Stimulated activated CD4-positive, alpha-beta T cell treated with anti-CD3 and anti-CD28 coated beads, Interleukin-4, amount 100 ng/mL, for 48 hours (primary cell): Measurements from ENCODE around the gene POLR2J2.
"Not testable (repeated sequence)": the region's sequence is repeated elsewhere in the genome, so short reads cannot be mapped to it uniquely, and the experiment has no call there.

Experiments
- DNase-seq, 2 donors: peaks; one replicate each; pipeline ENCODE4 v3.0.0-alpha.2; 2020; ENCODE audit warnings: low read depth in 2 of 2

The POLR2J2 gene

GRCh38 chr7:102671166-102671955 lies at the start of gene POLR2J2:
POLR2J2 (minus strand) TSS chr7:102671663; CDS start chr7:102671601, 62 bp downstream.
- not testable (repeated sequence) for DNase-seq

GRCh38 chr7:102718491-102718890 lies 47.0 kb upstream of the POLR2J2 start:
- not testable (repeated sequence) for DNase-seq

GRCh38 chr7:102715718-102716117 lies 44.3 kb upstream of the POLR2J2 start:
- not testable (repeated sequence) for DNase-seq

GRCh38 chr7:102714774-102715522 lies 43.5 kb upstream of the POLR2J2 start:
- DNase-seq = peak in 1 of 2 donors; percentile 8

DNA sequence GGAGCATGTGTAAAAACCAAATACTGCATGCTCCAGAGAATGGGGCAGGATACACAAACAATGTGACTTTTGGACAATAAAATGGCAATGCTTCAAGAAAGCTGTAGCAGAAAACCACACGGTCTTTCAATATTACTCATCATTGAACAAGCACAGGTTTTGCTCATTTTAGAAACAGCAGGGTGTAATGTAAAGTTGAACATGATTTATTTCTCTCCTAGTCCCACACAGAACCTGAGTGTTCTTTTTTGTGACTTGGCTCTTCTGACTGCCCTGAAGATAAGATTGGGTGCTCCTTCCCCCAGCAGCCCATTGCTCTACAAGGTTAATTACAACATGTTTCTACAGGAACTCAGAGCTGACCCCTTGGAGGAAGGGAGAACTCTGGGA lies 42.2 kb upstream of the POLR2J2 start:
- not testable (repeated sequence) for DNase-seq

- DNase-seq = not testable (repeated sequence)
Measured at GRCh38 chr7:102713011-102713690, 41.7 kb upstream of the POLR2J2 start.

- not testable (repeated sequence) for DNase-seq
Measured at GRCh38 chr7:102698962-102699750, 27.7 kb upstream of the POLR2J2 start.

DNA sequence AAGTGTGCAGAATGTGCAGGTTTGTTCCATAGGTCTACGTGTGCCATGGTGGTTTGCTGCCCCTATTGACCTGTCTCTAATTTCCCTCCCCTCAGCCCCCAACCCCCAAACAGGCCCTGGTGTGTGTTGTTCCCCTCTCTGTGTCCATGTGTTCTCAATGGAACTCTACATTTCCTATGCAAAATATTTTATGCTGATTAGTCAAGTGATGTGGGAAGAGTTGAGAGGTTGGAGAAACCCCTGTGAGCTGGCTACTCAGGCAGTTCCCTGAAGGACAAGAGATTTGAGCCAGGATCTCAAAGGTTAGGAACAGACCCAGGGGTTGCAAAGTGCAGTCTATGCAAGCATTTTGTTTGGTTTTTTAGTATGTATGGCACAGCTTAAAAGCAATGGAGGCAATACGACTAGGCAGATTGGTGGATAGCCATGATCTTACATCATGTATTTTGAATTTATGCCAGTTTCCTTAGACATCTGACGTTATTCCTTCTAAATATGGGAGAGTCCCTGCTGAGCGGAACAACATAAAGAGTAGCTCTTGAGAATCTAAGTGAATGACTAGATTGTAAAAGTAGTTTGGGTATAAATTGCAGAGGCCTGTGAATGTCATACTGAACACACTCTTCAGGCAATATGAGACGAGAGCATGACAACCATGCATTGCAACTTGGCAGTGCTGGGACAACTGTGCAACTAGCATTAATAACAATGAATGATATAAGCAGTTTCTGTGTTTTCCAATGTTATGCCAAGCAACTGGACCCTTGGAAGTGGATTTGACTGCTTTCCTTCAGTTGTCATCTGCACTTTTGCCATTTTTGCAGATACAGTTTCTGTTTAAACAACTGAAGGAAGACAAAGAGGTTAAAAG lies 26.4 kb upstream of the POLR2J2 start:
- not testable (repeated sequence) for DNase-seq

DNA sequence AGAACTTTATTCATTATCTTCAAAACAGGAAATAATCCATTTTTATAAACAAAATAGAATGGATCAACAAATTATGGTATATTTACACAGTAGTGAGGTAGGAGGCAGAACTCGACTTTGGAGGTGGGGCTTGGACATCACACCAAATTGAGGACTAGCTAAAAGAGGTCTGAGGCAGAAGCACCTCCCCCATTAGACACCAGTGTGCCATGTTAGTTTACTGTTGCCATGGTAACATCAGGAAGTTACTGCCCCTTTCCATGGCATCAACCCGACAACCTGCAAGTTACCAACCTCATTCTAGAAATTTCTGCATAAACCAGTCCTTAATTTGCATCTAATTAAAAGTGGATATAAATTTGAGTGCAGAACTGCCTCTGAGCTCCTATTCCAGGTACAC lies 24.5 kb upstream of the POLR2J2 start:
- not testable (repeated sequence) for DNase-seq

GRCh38 chr7:102695033-102695552 lies 23.6 kb upstream of the POLR2J2 start:
- not testable (repeated sequence) for DNase-seq

DNA sequence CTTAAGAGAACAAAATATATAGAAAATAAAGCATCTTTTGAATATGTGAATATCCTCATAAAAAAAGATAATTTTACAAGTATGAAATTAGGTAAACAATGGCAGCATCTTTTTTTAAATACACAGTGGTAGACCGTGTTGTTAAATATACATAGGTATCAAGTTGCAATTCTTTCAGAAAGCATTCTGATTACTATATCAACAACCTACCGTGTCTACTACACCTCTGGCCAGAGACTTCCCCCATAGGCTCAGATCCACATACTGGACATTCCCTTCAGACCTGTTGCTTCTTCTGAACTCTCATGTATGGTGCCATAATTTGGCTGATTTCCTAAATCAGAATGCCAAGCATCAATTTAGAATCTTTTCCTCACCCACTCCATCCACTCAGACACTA lies 22.5 kb upstream of the POLR2J2 start:
- not testable (repeated sequence) for DNase-seq

GRCh38 chr7:102690602-102691001 lies 19.1 kb upstream of the POLR2J2 start:
- DNase-seq = not testable (repeated sequence)

- DNase-seq = not testable (repeated sequence)
Measured at GRCh38 chr7:102689436-102690282, 18.2 kb upstream of the POLR2J2 start.

GRCh38 chr7:102688299-102689036 lies 17.0 kb upstream of the POLR2J2 start:
- DNase-seq = not testable (repeated sequence)

DNA sequence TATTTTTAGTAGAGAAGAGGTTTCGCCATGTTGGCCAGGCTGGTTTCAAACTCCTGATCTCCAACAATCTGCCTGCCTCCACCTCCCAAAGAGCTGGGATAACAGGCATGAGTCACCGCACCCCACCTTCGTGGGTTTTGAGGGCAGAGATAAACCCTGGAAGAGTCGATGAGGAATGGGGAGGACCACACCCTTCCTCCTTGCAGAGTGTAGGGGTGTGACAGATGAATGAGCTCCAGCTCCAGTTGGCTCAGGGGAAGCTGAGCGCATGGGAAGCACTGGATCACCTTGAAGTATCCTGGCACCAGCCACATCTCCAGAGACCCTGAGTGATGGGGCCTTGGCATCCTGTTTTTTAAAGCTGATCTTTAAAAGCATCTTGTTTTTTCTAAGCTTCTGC lies 11.1 kb upstream of the POLR2J2 start:
- DNase-seq = not testable (repeated sequence)

DNA sequence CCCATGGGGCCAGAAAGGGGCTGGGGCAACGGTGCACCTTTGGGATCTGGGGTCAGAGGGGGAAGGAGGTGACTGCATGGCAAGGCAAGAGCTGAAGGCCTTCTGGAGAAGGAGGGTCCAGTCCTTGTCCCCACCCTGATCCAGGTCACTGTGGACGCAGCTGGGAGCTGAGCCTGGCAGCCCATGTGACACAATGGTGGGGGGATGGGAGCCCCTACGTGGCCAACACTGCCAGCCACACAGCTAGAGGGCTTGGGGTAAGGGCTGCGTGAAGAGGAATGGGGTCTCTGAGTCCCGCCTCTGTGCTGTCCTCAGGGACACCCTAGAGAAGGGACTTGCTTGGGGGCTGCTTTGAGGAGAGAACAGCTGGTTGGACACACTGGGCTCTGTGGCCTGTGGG lies 9.3 kb upstream of the POLR2J2 start:
- DNase-seq = not testable (repeated sequence)

GRCh38 chr7:102675545-102675944 lies 4.1 kb upstream of the POLR2J2 start:
- DNase-seq = not testable (repeated sequence)

DNA sequence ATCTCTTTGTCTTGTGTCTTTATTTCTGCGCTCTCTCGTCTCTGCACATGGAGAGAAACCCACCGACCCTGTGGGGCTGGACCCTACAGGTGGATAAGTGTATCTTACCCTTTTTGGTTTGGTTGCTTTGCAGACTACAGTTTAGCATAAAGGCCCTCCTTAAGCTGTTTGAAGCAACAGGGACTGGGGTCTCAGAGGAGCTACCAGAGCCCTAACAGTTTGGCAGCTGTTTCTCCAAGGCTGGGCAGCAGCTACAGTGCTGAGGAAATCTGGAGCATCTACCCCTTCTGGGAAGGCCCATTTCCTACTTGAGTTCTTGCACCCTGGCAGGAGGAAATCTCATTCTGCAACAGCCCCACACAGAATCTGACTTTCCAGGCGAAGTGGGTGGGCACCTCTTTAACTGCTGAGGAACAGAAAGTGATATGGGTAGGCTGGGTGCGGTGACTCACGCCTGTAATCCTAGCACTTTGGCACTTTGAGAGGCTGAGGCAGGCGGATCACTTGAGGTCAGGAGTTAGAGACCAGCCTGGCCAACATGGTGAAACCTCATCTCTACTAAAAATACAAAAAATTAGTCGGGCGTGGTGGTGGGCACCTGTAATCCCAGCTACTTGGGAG lies 2.1 kb upstream of the POLR2J2 start:
- not testable (repeated sequence) for DNase-seq
